ENCODE measurements around the gene IFT43.

GRCh38 chr14:76126076-76126475 is 140.5 kb downstream of the IFT43 start:
- TF ChIP-seq CTCF (IDR thresholded peaks at IDR 0.05) (no peak), REST (IDR thresholded peaks at IDR 0.05; ENCODE audit: insufficient read depth in 1 of 2, low read depth in 2 of 2, low read length in 1 of 2) (no peak), POLR2AphosphoS5 (IDR thresholded peaks at IDR 0.05; ENCODE audit: low read depth, low read length) (no peak), TCF7L2 (IDR thresholded peaks at IDR 0.05; ENCODE audit: low read depth, low read length) (no peak)

Data from Panc1 (cell line).